T-helper 1 cell treated with Interleukin-12 subunit alpha and Interleukin-12 subunit beta and Interleukin-4 antibody, amounts not matched to agents 30 μg/mL and 1 μg/mL, for 36 hours (primary cell): ENCODE results near the gene YRDC.

Source experiments
- H3K27ac Mint-ChIP-seq: one replicate; pipeline ENCODE4 v1.8.0; 2021; ENCODE audit warnings: mild to moderate bottlenecking, mixed read lengths
- H3K27me3 Mint-ChIP-seq: one replicate; pipeline ENCODE4 v1.8.0; 2021; ENCODE audit warnings: low read depth, mixed read lengths
- H3K36me3 Mint-ChIP-seq: one replicate; pipeline ENCODE4 v1.8.0; 2021; ENCODE audit warnings: low read depth, mixed read lengths
- H3K4me1 Mint-ChIP-seq: one replicate; pipeline ENCODE4 v1.8.0; 2021; ENCODE audit warnings: low read depth, mixed read lengths
- H3K4me3 Mint-ChIP-seq: one replicate; pipeline ENCODE4 v1.8.0; 2021; ENCODE audit warnings: mild to moderate bottlenecking, moderate library complexity, mixed read lengths
- H3K9me3 Mint-ChIP-seq: one replicate; pipeline ENCODE4 v1.8.0; 2021; ENCODE audit warnings: mixed read lengths

Gene YRDC

DNA sequence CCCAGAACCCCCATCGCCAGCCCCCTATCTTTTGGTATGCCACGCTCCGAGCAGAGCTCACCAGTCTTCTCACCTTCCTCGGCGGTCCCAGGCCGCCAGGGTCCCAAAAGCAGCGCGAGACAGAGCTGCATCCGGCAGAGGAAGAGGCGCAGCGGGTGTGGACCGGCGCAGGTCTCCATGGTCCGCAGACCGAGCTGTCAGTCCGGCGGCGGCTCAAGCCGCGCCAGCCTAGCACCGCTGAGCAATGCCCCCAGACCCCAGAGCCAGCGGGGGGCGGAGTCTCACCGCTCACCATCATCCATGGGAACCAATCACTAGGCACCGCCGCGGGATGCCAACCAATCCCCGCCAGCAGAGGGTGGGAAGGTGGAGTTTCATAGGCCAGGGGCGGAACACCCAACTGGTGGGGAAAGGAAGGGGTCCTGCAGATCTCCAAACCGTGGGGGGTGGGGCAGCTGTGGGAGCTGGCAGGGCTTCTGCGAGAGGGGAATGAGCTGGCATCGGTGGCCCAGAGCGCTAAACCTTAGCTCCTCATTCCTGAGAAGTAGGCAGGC lies 43.0 kb downstream of the YRDC start, which contains the start of gene EPHA10:
TSS of gene EPHA10 (minus strand) at position 233 of the 554 bp plus-strand sequence. CDS start at position 179, 54 bp downstream.
- peak within 1 kb of the TSS; percentile 10 for H3K27ac Mint-ChIP-seq
- no peaks in the 10 kb centered on the region for H3K9me3 Mint-ChIP-seq
- H3K4me1 Mint-ChIP-seq: no peaks in the 10 kb centered on the region
- peaks cover 73% of the 10 kb centered on the region for H3K27me3 Mint-ChIP-seq
- H3K36me3 Mint-ChIP-seq: peaks cover 3% of the 10 kb centered on the region
- H3K4me3 Mint-ChIP-seq: no peak within 1 kb of the TSS

DNA sequence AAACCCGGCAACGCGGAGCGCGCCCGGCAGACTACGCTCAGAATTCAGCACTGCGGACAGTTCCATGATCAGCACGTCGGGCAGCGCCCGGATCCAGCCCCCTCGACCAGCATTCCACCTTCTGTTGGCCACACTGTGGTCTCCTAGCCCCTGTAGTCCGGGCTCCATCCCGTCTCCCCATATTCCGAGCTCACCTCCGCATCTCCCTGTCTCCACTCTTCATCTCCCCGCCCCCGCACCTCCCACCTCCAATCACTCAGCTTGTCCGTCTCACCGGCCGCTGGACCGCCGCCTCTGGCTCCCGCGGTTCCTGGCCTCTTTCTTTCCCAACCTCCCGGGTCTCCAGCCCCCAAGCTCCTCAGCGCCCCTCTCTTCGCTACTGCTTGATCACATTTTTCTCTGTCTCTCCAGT lies 43.6 kb downstream of the YRDC start:
- no peak overlapping the region for H3K4me3 Mint-ChIP-seq
- H3K27ac Mint-ChIP-seq: peak overlapping the region; percentile 10
- no peaks in the 10 kb centered on the region for H3K4me1 Mint-ChIP-seq
- H3K27me3 Mint-ChIP-seq: peaks cover 71% of the 10 kb centered on the region
- no peaks in the 10 kb centered on the region for H3K9me3 Mint-ChIP-seq
- peaks cover 3% of the 10 kb centered on the region for H3K36me3 Mint-ChIP-seq

DNA sequence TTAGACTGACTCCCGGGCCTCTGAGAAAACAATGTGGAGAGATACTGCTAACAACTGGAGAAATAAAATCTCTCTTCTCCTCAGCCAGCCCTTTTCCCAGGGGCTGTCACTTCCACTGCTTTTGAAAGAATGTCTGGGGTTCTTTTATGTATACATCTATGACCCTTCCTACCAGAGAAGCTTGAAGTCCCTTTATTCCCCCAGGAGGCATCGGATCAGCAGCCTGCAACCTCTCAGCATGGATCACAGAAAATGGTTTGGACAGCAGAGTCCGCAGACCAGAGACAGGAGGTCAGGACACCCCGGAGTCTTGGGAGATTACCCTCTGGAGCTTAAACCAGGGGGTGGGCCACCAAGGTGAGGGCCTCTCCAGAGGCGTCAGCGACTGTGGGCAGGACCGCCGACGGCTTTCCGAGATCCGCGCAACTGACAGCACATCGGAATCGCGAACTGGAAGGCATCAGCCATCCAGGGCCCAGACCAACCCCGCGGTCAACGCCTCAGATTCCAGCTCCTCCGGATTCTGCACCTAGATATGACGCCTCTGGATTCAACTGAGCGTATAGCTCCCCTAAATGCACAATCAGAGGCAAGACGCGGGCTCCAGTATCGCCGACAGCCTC lies 44.1 kb downstream of the YRDC start:
- Mint-ChIP-seq H3K9me3 (no peaks in the 10 kb centered on the region), H3K27ac (no peak overlapping the region), H3K4me3 (no peak overlapping the region), H3K36me3 (peaks cover 3% of the 10 kb centered on the region), H3K27me3 (peaks cover 66% of the 10 kb centered on the region), H3K4me1 (no peaks in the 10 kb centered on the region)

DNA sequence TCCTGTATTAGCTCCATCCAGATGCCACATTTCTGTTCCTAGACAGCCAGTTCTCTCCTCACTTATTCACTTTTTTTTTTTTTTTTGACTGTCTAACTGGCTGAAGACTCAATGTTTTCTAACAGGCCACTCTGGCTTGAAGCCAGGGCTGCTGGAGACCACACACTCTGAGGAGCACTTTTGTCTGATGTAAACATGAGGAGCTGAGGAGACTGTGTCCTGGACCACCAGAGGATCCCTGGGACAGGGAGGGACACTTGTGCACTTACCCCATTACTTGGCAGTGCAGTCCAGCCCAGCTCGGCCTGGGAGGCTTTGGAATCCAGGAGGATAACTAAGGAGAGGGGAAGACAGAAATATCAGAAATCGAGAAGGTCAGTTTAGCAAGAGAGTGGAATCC lies 45.5 kb downstream of the YRDC start:
- Mint-ChIP-seq H3K36me3 (peaks cover 3% of the 10 kb centered on the region), H3K4me3 (no peak overlapping the region), H3K27ac (no peak overlapping the region), H3K27me3 (peaks cover 54% of the 10 kb centered on the region), H3K9me3 (no peaks in the 10 kb centered on the region), H3K4me1 (no peaks in the 10 kb centered on the region)

DNA sequence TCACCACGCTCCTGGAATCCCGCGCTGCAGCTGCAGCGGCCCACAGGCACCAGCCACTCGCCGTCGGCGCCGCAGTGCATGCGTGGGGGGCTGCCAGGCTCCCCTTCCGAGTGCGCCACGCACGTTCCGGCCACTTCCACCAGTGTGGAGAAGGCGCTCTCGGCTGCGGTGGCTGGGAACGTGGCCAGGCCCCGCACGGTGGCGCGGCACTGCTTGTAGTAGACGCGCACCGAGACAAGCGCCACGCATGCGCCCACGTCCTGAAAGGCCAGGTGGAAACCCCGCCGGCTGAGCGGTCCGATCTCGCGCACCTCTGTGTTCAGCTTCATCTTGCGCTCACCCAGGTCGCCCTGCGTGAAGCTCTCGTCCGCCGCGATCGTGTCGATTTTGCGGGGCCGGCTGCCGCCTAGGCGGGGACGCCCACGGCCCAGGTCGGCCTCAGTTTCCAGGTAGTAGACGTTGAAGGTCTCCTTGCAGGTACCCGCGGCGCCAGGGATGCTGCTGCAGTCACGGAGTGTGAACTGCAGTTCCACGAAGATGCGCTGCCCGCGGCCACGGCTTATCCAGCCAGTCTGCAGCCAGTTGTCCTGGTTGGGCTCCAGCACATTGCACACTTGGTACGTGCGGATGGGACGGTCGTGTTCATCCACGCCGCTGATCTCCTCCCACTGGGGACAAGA lies 46.5 kb downstream of the YRDC start:
- Mint-ChIP-seq H3K9me3 (no peaks in the 10 kb centered on the region), H3K36me3 (peaks cover 3% of the 10 kb centered on the region), H3K27me3 (peaks cover 44% of the 10 kb centered on the region), H3K27ac (no peak overlapping the region), H3K4me1 (no peaks in the 10 kb centered on the region), H3K4me3 (no peak overlapping the region)

DNA sequence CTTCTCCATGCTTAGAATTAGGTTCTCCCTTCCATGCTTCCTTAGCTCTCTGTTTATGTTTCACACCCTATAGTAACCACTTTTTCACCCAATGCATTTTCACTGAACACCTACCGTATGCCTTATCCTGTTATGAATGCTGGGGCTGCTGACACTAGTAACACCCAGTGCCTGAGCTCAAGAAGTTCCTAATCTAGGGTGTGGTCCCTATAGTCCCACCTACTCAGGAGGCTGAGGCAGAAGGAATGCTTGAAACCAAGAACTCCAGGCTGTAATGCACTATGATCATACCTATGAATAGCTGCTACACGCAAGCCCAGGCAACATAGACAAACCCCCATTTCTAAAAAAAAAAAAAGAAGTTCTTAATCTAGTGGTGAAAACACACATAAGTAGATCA lies 48.6 kb downstream of the YRDC start:
- H3K4me1 Mint-ChIP-seq: no peaks in the 10 kb centered on the region
- peaks cover 3% of the 10 kb centered on the region for H3K36me3 Mint-ChIP-seq
- H3K27me3 Mint-ChIP-seq: peaks cover 34% of the 10 kb centered on the region
- no peak overlapping the region for H3K27ac Mint-ChIP-seq
- H3K4me3 Mint-ChIP-seq: no peak overlapping the region
- H3K9me3 Mint-ChIP-seq: no peaks in the 10 kb centered on the region

DNA sequence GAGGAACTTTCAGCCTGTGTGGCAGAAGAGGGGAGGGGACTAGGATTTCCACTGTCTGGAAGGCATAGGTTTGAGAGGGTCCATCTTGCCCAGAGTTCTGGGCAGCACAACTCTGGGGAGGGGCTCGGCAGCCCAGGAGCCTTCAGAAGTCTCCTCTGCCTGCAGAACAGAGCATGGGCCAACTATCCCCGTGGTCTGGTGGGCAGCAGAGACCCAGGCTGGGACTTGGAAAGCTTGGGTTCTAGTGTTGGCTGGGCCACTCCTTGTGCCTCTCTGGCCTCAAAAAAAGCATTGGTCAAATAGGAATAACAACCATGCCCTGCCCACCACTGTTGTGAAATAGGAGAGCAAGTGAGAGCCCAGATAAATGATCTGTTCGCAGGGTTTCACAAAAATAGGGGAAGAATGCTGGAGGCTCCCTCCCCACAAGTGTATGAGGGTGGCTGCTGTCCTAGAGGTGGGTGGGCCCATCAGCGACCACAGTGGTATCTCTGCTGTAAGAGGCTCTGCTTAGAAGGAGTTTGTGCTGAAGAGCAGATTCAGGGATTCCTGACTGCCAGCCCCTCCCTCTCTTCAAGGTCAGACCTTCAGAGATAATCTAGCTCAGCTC lies 52.0 kb downstream of the YRDC start:
- Mint-ChIP-seq H3K9me3 (no peaks in the 10 kb centered on the region), H3K4me3 (no peak overlapping the region), H3K27ac (no peak overlapping the region)

DNA sequence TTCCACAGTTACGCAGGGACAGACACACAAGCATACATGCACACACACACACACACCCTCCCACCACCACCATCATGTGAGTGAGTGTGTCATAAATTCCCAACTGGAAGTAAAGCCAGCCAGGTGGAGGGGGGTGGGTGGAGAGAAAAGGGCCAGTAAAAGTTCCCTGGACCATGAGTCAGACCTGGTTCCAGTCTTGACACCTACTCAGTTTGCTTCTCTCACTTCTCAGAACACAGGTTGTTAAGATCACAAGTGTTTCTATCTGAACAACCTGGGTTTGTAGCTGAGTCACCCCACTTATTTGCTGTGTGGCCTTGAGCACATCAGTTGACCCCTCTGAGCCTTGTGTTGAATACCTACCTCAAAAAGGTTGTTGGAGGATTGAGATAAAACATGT lies 52.7 kb downstream of the YRDC start:
- peaks cover 35% of the 10 kb centered on the region for H3K27me3 Mint-ChIP-seq
- no peak overlapping the region for H3K27ac Mint-ChIP-seq
- H3K9me3 Mint-ChIP-seq: no peaks in the 10 kb centered on the region
- peaks cover 3% of the 10 kb centered on the region for H3K4me1 Mint-ChIP-seq
- no peaks in the 10 kb centered on the region for H3K36me3 Mint-ChIP-seq
- no peak overlapping the region for H3K4me3 Mint-ChIP-seq

More for the DNA sequence above, 52.0 kb downstream of the YRDC start:
- no peaks in the 10 kb centered on the region for H3K36me3 Mint-ChIP-seq
- H3K27me3 Mint-ChIP-seq: peaks cover 35% of the 10 kb centered on the region
- peaks cover 3% of the 10 kb centered on the region for H3K4me1 Mint-ChIP-seq

DNA sequence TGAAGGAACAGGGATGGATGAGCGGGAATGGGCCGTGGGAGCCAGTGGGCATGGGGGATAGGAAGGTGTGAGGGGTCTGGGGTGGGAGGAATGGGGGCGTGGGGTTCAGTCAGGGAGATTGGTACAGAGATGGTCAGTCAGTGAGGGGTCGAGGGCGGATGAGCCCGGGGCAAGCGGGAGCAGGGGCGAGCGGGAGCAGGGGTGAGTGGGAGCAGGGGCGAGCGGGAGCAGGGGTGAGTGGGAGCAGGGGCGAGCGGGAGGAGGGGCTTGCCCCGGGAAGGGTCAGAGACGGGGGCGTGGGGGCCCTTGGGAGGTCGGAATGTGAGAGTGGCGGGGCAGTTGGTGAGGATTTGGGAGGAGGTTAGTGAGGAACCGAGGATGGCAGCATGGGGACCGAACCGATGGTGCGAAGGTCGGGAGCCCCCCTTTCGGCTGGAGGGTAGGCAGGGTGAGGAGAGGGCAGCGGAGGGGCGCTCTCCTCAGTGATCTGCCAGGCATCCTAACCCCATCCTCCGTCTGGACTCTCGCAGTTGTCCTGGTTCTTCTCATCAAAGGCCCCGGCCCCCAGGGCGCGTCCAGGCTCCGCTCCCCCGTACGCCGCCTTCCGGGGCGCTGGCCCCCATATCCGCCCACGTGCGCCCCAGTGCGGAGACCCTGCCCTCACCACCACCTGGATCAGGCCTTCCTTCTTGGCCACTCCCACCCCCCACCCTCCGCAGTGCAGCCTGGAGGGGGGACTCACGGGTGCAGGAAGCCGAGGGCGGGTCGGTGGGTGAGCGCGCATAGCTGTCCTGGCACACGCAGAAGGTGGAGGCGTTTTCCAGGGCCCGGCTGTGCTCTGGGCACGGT lies 54.3 kb downstream of the YRDC start:
- no peak overlapping the region for H3K27ac Mint-ChIP-seq
- H3K4me3 Mint-ChIP-seq: peak overlapping the region; percentile 50
- H3K9me3 Mint-ChIP-seq: no peaks in the 10 kb centered on the region
- H3K36me3 Mint-ChIP-seq: no peaks in the 10 kb centered on the region
- peaks cover 38% of the 10 kb centered on the region for H3K27me3 Mint-ChIP-seq
- H3K4me1 Mint-ChIP-seq: peaks cover 3% of the 10 kb centered on the region
